ENCODE data around the gene GUCY1A2. TPM values are rescaled to one million over a fixed set of nuclear protein-coding genes. Genes with fewer than 3 reads are reported as not detected.

The GUCY1A2 gene
- total RNA-seq, 1 experiment from 2014 or later, result 0.55 TPM

DNA sequence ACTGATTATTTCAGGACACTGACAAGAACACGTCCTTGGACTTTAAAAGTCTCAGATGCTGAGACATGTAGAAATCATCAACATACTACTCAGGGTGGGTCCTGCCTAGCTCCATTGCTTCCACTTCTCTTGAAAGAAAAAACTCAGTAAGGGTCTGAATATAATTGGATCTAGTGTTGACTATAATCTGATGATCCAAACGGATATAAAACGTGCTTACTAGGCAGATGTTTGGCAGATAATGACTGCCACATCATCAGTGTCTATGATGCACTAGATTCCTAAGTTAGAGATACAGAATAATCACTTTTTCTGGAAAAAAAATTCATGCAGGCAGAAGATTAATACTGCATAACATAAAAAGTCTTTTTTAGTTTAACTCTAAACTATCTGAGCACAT lies 21.6 kb downstream of the GUCY1A2 start:
- no peak overlapping the region for H4K8ac ChIP-seq (replicated peaks; ENCODE audit: insufficient read length, low read depth, low read length)
- no peak overlapping the region for H3K4ac ChIP-seq (ENCODE audit: low read depth, low read length)
- H3K36me3 Mint-ChIP-seq (ENCODE audit: insufficient read depth in 1 of 3, low read depth in 3 of 3), result no peaks in the 10 kb centered on the region
- no peak overlapping the region for H3K18ac ChIP-seq (ENCODE audit: insufficient read length, low read depth, low read length)
- no peaks in the 10 kb centered on the region for H3K27me3 ChIP-seq (ENCODE audit: insufficient read depth, low read length)
- TF ChIP-seq, protein P1, sequence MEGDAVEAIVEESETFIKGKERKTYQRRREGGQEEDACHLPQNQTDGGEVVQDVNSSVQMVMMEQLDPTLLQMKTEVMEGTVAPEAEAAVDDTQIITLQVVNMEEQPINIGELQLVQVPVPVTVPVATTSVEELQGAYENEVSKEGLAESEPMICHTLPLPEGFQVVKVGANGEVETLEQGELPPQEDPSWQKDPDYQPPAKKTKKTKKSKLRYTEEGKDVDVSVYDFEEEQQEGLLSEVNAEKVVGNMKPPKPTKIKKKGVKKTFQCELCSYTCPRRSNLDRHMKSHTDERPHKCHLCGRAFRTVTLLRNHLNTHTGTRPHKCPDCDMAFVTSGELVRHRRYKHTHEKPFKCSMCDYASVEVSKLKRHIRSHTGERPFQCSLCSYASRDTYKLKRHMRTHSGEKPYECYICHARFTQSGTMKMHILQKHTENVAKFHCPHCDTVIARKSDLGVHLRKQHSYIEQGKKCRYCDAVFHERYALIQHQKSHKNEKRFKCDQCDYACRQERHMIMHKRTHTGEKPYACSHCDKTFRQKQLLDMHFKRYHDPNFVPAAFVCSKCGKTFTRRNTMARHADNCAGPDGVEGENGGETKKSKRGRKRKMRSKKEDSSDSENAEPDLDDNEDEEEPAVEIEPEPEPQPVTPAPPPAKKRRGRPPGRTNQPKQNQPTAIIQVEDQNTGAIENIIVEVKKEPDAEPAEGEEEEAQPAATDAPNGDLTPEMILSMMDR (conservative IDR thresholded peaks at IDR 0.05), result no peak
- no peaks in the 10 kb centered on the region for H3K79me2 ChIP-seq (ENCODE audit: insufficient read depth, low read length)
- H4K91ac ChIP-seq (ENCODE audit: insufficient read length, low read depth, low read length), result no peak overlapping the region
- H3K9me3 ChIP-seq (ENCODE audit: control insufficient read depth, low read depth, low read length), result no peaks in the 10 kb centered on the region
- no peaks in the 10 kb centered on the region for H3K27me3 Mint-ChIP-seq (ENCODE audit: low read depth)
- no peak overlapping the region for H2BK12ac ChIP-seq (ENCODE audit: insufficient read length, low read depth, low read length)
- no peak overlapping the region for H2BK20ac ChIP-seq (ENCODE audit: low read depth, low read length, poor library complexity, severe bottlenecking)
- H3K27ac ChIP-seq (ENCODE audit: insufficient read length, low read depth, low read length), result no peak overlapping the region
- H3K4me1 ChIP-seq (ENCODE audit: insufficient read depth, low read length), result no peaks in the 10 kb centered on the region
- WGBS (ENCODE audit: extremely low coverage, insufficient read length, low lambda C conversion rate), result no CpG with 5 or more reads among the region's 3 CpGs
- H3K79me1 ChIP-seq (ENCODE audit: insufficient read depth, low read depth, low read length, poor library complexity, severe bottlenecking), result no peaks in the 10 kb centered on the region
- no peaks in the 10 kb centered on the region for H4K20me1 ChIP-seq (ENCODE audit: control insufficient read depth, insufficient read depth, insufficient read length)
- no peak for DNase-seq
- no peaks in the 10 kb centered on the region for H3K23me2 ChIP-seq (ENCODE audit: insufficient read length, low read depth, low read length, poor library complexity, severe bottlenecking)
- H3K56ac ChIP-seq (ENCODE audit: insufficient read length, low read depth, low read length), result no peak overlapping the region
- no peak overlapping the region for H2BK120ac ChIP-seq (ENCODE audit: low read depth, low read length, poor library complexity, severe bottlenecking)
- no peaks in the 10 kb centered on the region for H3K4me1 Mint-ChIP-seq
- H3K14ac ChIP-seq (ENCODE audit: insufficient read depth, low read length), result no peak overlapping the region
- H4K5ac ChIP-seq (ENCODE audit: insufficient read length, low read depth, low read length), result no peak overlapping the region
- no peak overlapping the region for H3K4me3 Mint-ChIP-seq
- H3T11ph ChIP-seq (ENCODE audit: low read length), result no peak overlapping the region
- no peak overlapping the region for H2AFZ ChIP-seq (ENCODE audit: low read length)
- no peak overlapping the region for H2BK5ac ChIP-seq (ENCODE audit: insufficient read length, low read length)
- no peaks in the 10 kb centered on the region for H3K9me3 Mint-ChIP-seq
- H3K9ac ChIP-seq (ENCODE audit: extremely low read depth, insufficient read length, low read length), result no peak overlapping the region
- H3K27ac Mint-ChIP-seq, result no peak overlapping the region
- no peak overlapping the region for H3K23ac ChIP-seq (ENCODE audit: insufficient read length, low read depth, low read length)
- H2BK15ac ChIP-seq (ENCODE audit: low read depth, low read length), result no peak overlapping the region
- H3K4me2 ChIP-seq (ENCODE audit: insufficient read depth, insufficient read length, low read length), result no peak overlapping the region
- no peak overlapping the region for H2AK5ac ChIP-seq (ENCODE audit: insufficient read length, low read length)

All from H9 (cell line).